Left cardiac atrium (tissue), 2 donors: Measurements from ENCODE around the gene MICA. TPM values are rescaled to one million over a fixed set of nuclear protein-coding genes. Genes with fewer than 3 reads are reported as not detected.

Experiments used
- microRNA-seq, 2 donors: library from miRNA; unstranded; fragments of <30 nt; microRNA quantifications; one replicate each; pipeline ENCODE4 v1.2.0, GENCODE V29; 2020
- total RNA-seq, 2 donors: library from RNA; stranded (reverse); fragmentation: NEBNext Ultra II Directional; extraction: Animal tissue kit (Norgen Biotek cat#: 25700); gene quantifications; one replicate each; pipeline ENCODE4 v1.2.1, GENCODE V29; 2021
- donor health status: DM: no; HTN: yes; CAD: no; lungs with severe emphysema.
- donor health status: DM: yes; HTN: yes; CAD: no.

Gene MICA
- total RNA-seq, 2 donors from 2014 or later = 10.0 to 11.3 TPM

Small RNA genes within 50 kb of the gene (microRNA-seq; reads per million reads assigned to microRNA genes)
- 0 reads per million in 2 donors for gene MIR6891

Other genes with a start within 250 kb of the MICA start
- gene CCHCR1, start 245.8 kb upstream of the MICA start, total RNA-seq = 10 to 100 TPM; 10.4 to 11.0 TPM
- 1 to 10 TPM; 2.2 to 8.3 TPM for gene TCF19, start 245.0 kb upstream of the MICA start, total RNA-seq
- gene POU5F1, start 232.9 kb upstream of the MICA start, total RNA-seq = under 1 TPM; 0.71 to 0.86 TPM
- gene HLA-C, start 131.5 kb upstream of the MICA start, total RNA-seq = 100 to 1,000 TPM; 235 to 362 TPM
- gene HLA-B, start 46.4 kb upstream of the MICA start, total RNA-seq = 100 to 1,000 TPM; 609 to 632 TPM
- 1 to 10 TPM; 2.1 to 2.2 TPM for gene MICB, start 94.5 kb downstream of the MICA start, total RNA-seq
- gene MCCD1, start 125.4 kb downstream of the MICA start, total RNA-seq = not detected
- 100 to 1,000 TPM; 188 to 224 TPM for gene DDX39B, start 138.4 kb downstream of the MICA start, total RNA-seq
- gene ATP6V1G2, start 143.0 kb downstream of the MICA start, total RNA-seq = 1 to 10 TPM; 1.9 to 2.7 TPM
- 10 to 100 TPM; 12.9 to 14.8 TPM for gene NFKBIL1, start 144.0 kb downstream of the MICA start, total RNA-seq
- not detected for gene LTA, start 168.7 kb downstream of the MICA start, total RNA-seq
- gene TNF, start 172.0 kb downstream of the MICA start, total RNA-seq = under 1 TPM; 0.53 to 0.92 TPM
- gene LTB, start 178.8 kb downstream of the MICA start, total RNA-seq = 1 to 10 TPM in 1 of 2 donors, under 1 TPM in 1; 0.84 to 1.4 TPM
- gene LST1, start 182.7 kb downstream of the MICA start, total RNA-seq = 10 to 100 TPM in 1 of 2 donors, 1 to 10 TPM in 1; 9.4 to 16.0 TPM
- gene NCR3, start 189.4 kb downstream of the MICA start, total RNA-seq = under 1 TPM in 1 of 2 donors, not detected in 1; 0.47 TPM
- gene AIF1, start 211.6 kb downstream of the MICA start, total RNA-seq = 10 to 100 TPM; 17.0 to 37.4 TPM
- 100 to 1,000 TPM in 1 of 2 donors, 10 to 100 TPM in 1; 85.0 to 108 TPM for gene PRRC2A, start 217.1 kb downstream of the MICA start, total RNA-seq
- 100 to 1,000 TPM; 206 to 294 TPM for gene BAG6, start 249.1 kb downstream of the MICA start, total RNA-seq